ENCODE data around the gene GALP.
"Not testable (repeated sequence)": the region's sequence is repeated elsewhere in the genome, so short reads cannot be mapped to it uniquely, and the experiment has no call there.

GALP gene

GRCh38 chr19:56147307-56147706 lies 28.5 kb upstream of the GALP start:
- Histone ChIP-seq H3K27me3 (ENCODE audit: control insufficient read depth, insufficient read depth, low read length) (no peaks in the 10 kb centered on the region), H2AFZ (no peak overlapping the region), H3K4me2 (ENCODE audit: low read length) (no peak overlapping the region), H3K4me3 (ENCODE audit: low read depth, low read length) (no peak overlapping the region), H3K27ac (no peak overlapping the region), H3K9me3 (ENCODE audit: control insufficient read depth, low read length) (no peaks in the 10 kb centered on the region), H3K79me2 (peaks cover 14% of the 10 kb centered on the region), H3K4me1 (no peaks in the 10 kb centered on the region), H3K9ac (no peak overlapping the region), H3K36me3 (ENCODE audit: control insufficient read depth, insufficient read depth, low read length) (no peaks in the 10 kb centered on the region)
- no peak for TF ChIP-seq CTCF (IDR thresholded peaks at IDR 0.05)

GRCh38 chr19:56148096-56148495 lies 27.7 kb upstream of the GALP start:
- Histone ChIP-seq H3K79me2 (peaks cover 14% of the 10 kb centered on the region), H3K4me1 (no peaks in the 10 kb centered on the region), H3K27ac (no peak overlapping the region), H3K9me3 (ENCODE audit: control insufficient read depth, low read length) (no peaks in the 10 kb centered on the region), H2AFZ (no peak overlapping the region), H3K4me2 (ENCODE audit: low read length) (no peak overlapping the region), H3K9ac (no peak overlapping the region), H3K27me3 (ENCODE audit: control insufficient read depth, insufficient read depth, low read length) (no peaks in the 10 kb centered on the region), H3K4me3 (ENCODE audit: low read depth, low read length) (no peak overlapping the region), H3K36me3 (ENCODE audit: control insufficient read depth, insufficient read depth, low read length) (no peaks in the 10 kb centered on the region)
- TF ChIP-seq CTCF (IDR thresholded peaks at IDR 0.05): no peak

GRCh38 chr19:56148955-56149655 lies 26.7 kb upstream of the GALP start:
- not testable (repeated sequence) for H3K9ac ChIP-seq; H3K4me1 ChIP-seq; H3K27ac ChIP-seq; H3K4me3 ChIP-seq (ENCODE audit: low read depth, low read length); H3K4me2 ChIP-seq (ENCODE audit: low read length); H2AFZ ChIP-seq; H3K9me3 ChIP-seq (ENCODE audit: control insufficient read depth, low read length); H3K36me3 ChIP-seq (ENCODE audit: control insufficient read depth, insufficient read depth, low read length); H3K27me3 ChIP-seq (ENCODE audit: control insufficient read depth, insufficient read depth, low read length)
- peaks cover 14% of the 10 kb centered on the region for H3K79me2 ChIP-seq

GRCh38 chr19:56149656-56150038 lies 26.2 kb upstream of the GALP start:
- Histone ChIP-seq H3K36me3 (ENCODE audit: control insufficient read depth, insufficient read depth, low read length) (no peaks in the 10 kb centered on the region), H3K4me2 (ENCODE audit: low read length) (no peak overlapping the region), H3K9me3 (ENCODE audit: control insufficient read depth, low read length) (no peaks in the 10 kb centered on the region), H3K4me1 (no peaks in the 10 kb centered on the region), H3K4me3 (ENCODE audit: low read depth, low read length) (no peak overlapping the region), H3K9ac (no peak overlapping the region), H2AFZ (no peak overlapping the region), H3K27ac (no peak overlapping the region), H3K27me3 (ENCODE audit: control insufficient read depth, insufficient read depth, low read length) (no peaks in the 10 kb centered on the region), H3K79me2 (peaks cover 14% of the 10 kb centered on the region)
- TF ChIP-seq CTCF (IDR thresholded peaks at IDR 0.05): no peak

GRCh38 chr19:56150358-56150757 lies 25.4 kb upstream of the GALP start:
- peaks cover 14% of the 10 kb centered on the region for H3K79me2 ChIP-seq
- H3K27me3 ChIP-seq (ENCODE audit: control insufficient read depth, insufficient read depth, low read length): no peaks in the 10 kb centered on the region
- H3K4me3 ChIP-seq (ENCODE audit: low read depth, low read length): no peak overlapping the region
- no peak for TF ChIP-seq CTCF (IDR thresholded peaks at IDR 0.05)
- H2AFZ ChIP-seq: no peak overlapping the region
- no peaks in the 10 kb centered on the region for H3K9me3 ChIP-seq (ENCODE audit: control insufficient read depth, low read length)
- no peak overlapping the region for H3K9ac ChIP-seq
- no peak overlapping the region for H3K27ac ChIP-seq
- H3K36me3 ChIP-seq (ENCODE audit: control insufficient read depth, insufficient read depth, low read length): no peaks in the 10 kb centered on the region
- no peaks in the 10 kb centered on the region for H3K4me1 ChIP-seq
- H3K4me2 ChIP-seq (ENCODE audit: low read length): no peak overlapping the region

Data from parathyroid adenoma (tissue), 2 donors.